ENCODE data around the gene ZNF578.
"Not testable (repeated sequence)": the region's sequence is repeated elsewhere in the genome, so short reads cannot be mapped to it uniquely, and the experiment has no call there.

Gene ZNF578
- total RNA-seq, result 0 to 0.40 reads per million in 2 donors

- DNase-seq, result peak; percentile 18 to 64 (median 32)
Observed at GRCh38 chr19:52453324-52454094, at the start of gene ZNF578. TSS of gene ZNF578 (plus strand) at chr19:52453553. CDS start at chr19:52501846, 48,293 bp downstream.

- DNase-seq, result no peak
Observed at GRCh38 chr19:52410276-52410675, 43.1 kb upstream of the ZNF578 start.

GRCh38 chr19:52415711-52416110 is 37.6 kb upstream of the ZNF578 start:
- DNase-seq, result no peak

GRCh38 chr19:52428937-52429336 is 24.4 kb upstream of the ZNF578 start, which contains the start of gene ZNF534:
TSS of gene ZNF534 (plus strand) at chr19:52429148. CDS start at chr19:52431475, 2,327 bp downstream.
- no peak for DNase-seq

- no peak for DNase-seq
Observed at GRCh38 chr19:52442179-52442578, 11.2 kb upstream of the ZNF578 start.

- no peak for DNase-seq
Observed at GRCh38 chr19:52444506-52444905, 8.8 kb upstream of the ZNF578 start.

GRCh38 chr19:52451241-52451640 is 2.1 kb upstream of the ZNF578 start:
- no peak for DNase-seq

- no peak for DNase-seq
Observed at GRCh38 chr19:52464798-52465470, 11.6 kb downstream of the ZNF578 start.

GRCh38 chr19:52473655-52474350 is 20.4 kb downstream of the ZNF578 start:
- DNase-seq, result no peak

GRCh38 chr19:52474351-52475127 is 21.2 kb downstream of the ZNF578 start:
- no peak for DNase-seq

GRCh38 chr19:52484111-52484743 is 30.9 kb downstream of the ZNF578 start:
- DNase-seq, result not testable (repeated sequence)

- DNase-seq, result not testable (repeated sequence)
Observed at GRCh38 chr19:52485064-52485463, 31.7 kb downstream of the ZNF578 start.

- DNase-seq, result not testable (repeated sequence)
Observed at GRCh38 chr19:52485561-52486240, 32.3 kb downstream of the ZNF578 start.

GRCh38 chr19:52492201-52492993 is 39.0 kb downstream of the ZNF578 start:
- DNase-seq, result peak in 2 of 5 experiments; percentile 2 to 3

- DNase-seq, result peak in 1 of 5 experiments; percentile 2
Observed at GRCh38 chr19:52492994-52493470, 39.7 kb downstream of the ZNF578 start.

GRCh38 chr19:52494518-52494917 is 41.2 kb downstream of the ZNF578 start:
- no peak for DNase-seq

GRCh38 chr19:52498571-52498970 is 45.2 kb downstream of the ZNF578 start:
- no peak for DNase-seq

- not testable (repeated sequence) for DNase-seq
Observed at GRCh38 chr19:52500474-52500873, 47.1 kb downstream of the ZNF578 start.

GRCh38 chr19:52500991-52501390 is 47.6 kb downstream of the ZNF578 start:
- not testable (repeated sequence) for DNase-seq

- DNase-seq, result no peak
Observed at GRCh38 chr19:52507266-52507665, 53.9 kb downstream of the ZNF578 start.

Data from T-helper 2 cell (primary cell).